NK-92 treated with Interleukin-12 subunit alpha and Interleukin-12 subunit beta, amount 100 ng/mL, for 24 hours (cell line): ENCODE data around the gene HTRA2.
A peak's percentile ranks its signal among the peaks of the same experiment; 100 is the strongest.

Experiments used
- DNase-seq: peaks from one replicate; lab custom pipeline; 2025; lab: John Stamatoyannopoulos, UW

Gene HTRA2

DNA sequence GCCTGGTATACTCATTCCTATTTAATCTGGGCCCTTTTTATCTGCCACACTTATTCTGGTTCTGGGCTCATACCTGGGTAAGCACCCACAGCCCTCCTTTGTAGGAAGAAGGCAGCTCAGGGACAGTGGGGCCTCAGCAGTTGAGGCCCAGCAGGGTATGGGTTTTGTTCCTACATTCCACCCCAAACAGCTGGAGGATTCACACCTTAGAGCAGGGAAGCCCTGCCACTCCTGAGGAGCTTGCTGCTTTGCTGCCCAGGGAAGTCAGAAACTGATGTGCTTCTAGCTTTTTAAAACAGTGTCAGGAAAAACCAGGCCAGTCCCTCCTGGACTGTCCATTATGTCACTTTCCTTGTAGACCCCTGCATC is 29.2 kb upstream of the HTRA2 start:
- DNase-seq: no peak

DNA sequence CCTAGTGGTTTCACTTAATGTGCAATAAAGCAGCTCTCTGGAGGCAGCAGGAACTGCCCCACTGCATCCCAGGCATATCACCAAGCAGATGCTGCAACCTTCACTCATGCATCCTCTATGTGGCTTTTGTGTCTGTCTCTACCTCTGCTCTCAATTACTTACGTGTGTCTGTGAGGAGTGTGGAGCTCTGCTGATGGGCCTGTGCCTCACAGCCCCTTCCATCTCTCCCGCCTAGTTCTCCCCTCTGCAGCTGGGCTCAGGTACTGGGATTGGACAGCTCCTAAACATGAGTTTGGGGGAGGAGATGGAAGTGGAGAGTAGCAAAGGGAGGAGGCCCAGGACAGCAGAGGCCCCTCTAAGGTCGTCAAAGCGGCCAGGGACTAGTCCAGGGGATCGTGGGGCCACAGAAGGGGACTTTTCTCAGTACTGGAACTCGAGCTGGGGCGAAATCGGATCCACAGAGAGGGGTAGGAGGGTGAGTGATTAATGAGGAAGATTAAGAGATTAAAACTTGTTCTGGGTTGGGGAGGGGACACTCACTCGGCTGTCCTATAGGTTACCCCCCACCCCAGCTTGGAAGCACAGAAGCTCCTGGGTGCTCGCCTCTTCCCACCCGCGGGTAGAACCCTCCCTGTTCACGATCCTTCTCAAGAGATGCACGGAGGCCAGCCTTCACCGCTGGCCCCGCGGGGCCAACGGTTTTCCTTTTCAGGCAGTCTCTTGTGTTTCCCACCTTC is 28.2 kb upstream of the HTRA2 start:
- no peak for DNase-seq

DNA sequence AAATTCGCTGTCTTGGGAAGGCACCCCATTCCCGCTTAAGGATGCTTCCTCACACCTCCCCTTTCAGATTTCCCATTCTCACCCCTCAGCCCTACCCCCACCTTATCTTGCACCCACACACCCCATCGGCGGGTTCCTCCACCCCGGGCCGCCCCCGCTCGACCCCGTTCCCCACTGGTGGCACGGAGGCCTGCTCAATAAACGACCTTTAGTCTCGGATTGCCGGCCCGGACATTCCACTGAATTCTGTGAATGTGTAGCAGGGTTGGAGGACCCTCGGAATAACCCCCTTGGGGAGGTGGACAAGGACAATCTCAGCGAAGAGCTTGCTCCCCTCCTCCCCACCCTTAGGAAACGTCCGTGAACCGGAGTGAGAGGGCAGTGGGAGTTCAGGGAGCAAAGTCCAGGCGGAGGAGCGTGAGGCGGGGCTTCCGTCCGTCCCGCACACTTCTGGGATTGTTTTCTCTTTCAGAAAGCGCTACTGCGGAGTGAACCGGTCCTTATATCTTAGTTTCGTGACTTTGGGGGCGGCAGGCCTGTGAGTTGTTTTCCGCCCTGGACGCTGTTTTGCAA is 27.5 kb upstream of the HTRA2 start:
- DNase-seq: no peak

GRCh38 chr2:74502720-74503505 is 26.8 kb upstream of the HTRA2 start:
- DNase-seq: no peak

DNA sequence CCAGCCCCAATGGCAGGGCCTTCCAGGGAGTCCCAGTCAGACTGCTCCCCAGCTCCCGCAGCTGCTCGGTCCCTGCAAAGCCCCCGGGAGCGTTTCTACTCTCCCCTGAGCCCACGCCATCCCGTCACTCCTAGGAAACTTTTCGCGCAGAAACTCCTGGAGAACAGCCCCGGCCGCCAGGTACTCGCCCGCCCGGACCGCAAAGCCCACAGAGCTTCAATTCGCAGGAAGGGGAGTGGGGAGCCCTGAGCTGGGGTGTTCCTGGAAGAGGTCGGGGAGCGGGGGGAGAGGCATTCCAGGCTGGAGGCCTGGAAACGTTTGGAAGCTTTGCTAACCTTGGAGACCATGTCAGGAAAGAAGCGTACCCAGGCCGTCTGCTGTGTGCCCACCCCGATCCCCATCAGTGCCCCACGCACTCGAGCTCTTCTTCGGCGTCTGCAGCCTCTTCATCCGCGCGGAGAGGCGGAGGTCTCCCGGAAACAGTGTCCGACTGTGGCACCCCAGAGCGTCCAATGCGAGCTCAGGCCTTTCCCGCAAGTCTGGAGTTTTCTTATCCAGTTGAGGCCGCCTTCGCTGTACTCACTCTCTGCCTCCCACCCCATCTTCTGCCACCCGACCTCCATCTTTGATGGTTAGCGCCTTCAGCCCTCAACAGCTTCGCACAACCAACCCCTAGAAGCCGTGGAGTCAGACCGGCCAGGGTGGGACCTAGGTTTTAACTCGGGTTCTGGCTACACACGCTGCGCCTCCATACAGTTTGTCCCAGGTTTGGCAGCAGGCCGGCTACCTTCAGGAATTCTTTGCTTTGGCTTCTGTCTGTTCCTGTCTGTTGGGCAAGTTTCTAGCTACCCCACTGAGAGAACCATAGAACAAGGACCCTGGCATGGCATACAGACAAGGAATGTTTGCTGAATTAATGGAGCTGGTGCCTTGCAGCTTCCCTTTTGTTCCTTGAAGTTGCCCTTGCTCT is 25.9 kb upstream of the HTRA2 start:
- no peak for DNase-seq

DNA sequence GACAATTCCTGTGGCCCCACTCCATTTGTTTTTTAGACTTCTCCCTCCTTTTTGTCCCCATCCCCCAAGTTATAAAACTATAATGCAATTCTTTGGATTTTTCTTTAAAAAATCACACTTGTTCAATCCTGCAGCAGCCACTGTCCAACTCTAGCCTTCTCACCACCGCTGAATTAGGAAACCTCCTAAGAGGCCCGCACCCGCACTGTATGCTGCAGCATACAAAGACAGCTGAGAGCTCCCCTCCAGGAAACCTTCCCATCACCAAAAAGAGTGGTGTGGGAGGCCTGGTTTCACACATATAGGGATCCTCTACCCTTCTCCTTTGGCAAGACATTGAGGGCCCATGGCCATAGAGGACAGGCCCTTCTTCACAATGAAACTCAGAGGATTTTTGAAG is 25.1 kb upstream of the HTRA2 start:
- no peak for DNase-seq

DNA sequence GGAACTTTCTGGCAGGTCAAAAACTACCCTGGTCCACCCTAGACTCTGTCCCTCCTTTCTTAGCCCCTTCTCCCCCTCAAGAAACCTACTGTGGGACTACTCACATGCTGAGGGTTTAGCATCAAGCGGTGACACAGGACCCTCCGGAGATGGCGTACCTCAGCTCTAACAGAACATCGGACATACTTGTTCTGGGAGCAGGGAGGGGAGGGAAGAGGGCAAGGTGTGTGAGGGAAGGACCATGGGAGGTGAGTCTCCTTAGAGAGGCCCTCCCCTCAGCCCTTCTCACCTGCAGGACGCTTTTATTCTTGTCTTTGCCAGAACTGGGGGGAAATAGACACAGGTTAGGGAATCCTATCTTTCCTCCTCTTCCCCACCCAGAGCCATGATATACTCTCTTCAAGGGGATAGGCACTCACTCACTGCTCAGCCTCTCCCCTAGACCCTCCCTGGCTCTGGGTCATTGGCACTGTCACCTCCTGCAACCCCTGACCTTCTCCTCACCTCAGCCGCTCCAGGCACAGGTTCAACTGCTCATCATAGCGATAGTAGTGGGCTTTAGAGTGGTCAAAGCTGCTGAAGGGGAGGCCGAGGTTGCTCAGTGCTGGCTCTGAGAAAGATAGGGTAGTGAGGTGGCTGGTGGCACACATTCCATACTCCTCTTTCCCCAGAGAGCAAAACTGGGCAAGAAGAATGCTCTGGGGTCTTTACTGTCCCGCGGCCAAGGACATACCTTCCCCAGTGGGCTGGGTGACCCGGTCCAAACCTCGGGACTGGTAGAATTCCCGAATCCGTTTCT is 24.1 kb upstream of the HTRA2 start:
- no peak for DNase-seq

DNA sequence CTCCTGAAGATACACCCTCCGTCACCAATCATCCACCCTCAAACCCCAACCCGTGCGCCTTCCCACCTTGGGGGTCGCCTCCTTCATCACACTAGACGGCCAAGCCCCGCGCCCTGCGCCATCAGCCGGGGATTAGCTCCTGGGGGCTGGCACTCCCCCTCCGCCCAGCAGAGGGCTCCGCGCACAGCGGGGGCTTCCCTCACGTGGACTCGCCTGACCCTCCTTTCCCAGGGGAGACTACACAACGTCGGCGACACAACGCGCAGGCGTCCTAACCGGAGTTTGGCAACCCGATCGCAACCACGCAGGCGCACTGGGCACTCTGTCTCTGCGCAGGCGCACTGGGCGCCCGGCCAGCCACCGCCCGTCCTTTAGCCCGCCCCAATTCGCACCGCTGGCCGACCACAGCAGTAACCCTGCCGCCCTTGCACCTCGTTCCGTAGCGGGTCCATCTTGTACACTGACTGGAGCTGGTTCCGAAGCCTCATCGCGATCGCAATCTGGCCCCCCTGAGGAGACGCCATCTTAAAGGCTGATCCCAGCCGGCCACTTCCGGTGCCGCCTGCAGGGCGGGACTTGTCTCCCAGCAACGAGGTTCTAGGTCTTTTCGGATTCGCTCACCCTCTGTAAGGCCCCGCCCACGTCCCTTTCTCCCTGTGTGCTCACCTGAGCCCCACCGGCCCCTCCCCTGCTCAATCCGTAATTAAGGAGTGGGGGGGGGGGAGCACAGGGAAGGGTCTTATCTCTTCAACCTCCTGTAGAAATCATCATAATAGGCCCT is 22.4 kb upstream of the HTRA2 start, which contains the start of gene PCGF1:
TSS of gene PCGF1 (minus strand) at position 551 of the 781 bp plus-strand sequence. CDS start at position 524, 27 bp downstream.
- DNase-seq: peak; percentile 97

DNA sequence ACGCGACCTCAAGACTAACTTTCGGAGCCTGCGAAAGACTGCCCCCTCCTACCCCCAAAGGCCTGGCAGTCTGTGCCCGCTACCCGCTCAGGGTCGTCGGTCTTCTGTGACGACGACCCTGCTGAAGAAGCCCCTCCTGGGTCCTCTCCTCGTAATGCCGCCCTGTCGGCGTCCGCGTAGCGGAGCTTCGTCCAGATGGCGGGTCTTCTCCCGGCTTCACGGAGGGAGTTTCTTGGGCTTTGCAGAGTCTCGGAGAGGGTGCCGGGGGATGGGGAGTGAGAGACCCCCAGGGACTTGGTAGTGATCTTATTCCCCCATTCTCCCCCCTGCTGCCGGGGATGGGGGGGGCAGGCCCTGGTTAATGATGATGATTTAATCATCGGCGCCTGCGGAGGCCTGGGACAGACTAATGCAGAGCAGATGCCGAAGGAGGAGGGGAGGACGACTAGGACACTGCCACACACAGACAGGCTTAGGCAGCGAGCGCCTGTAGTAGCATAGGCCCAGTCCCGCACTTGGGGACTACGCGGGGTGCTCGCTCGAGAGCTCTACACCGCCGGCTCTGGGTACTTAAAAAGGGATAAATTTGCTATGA is 21.7 kb upstream of the HTRA2 start:
- no peak for DNase-seq

GRCh38 chr2:74510272-74510671 is 19.5 kb upstream of the HTRA2 start:
- DNase-seq: no peak

- DNase-seq: no peak
These were observed 18.4 kb upstream of the HTRA2 start for GRCh38 chr2:74511104-74511989.

DNA sequence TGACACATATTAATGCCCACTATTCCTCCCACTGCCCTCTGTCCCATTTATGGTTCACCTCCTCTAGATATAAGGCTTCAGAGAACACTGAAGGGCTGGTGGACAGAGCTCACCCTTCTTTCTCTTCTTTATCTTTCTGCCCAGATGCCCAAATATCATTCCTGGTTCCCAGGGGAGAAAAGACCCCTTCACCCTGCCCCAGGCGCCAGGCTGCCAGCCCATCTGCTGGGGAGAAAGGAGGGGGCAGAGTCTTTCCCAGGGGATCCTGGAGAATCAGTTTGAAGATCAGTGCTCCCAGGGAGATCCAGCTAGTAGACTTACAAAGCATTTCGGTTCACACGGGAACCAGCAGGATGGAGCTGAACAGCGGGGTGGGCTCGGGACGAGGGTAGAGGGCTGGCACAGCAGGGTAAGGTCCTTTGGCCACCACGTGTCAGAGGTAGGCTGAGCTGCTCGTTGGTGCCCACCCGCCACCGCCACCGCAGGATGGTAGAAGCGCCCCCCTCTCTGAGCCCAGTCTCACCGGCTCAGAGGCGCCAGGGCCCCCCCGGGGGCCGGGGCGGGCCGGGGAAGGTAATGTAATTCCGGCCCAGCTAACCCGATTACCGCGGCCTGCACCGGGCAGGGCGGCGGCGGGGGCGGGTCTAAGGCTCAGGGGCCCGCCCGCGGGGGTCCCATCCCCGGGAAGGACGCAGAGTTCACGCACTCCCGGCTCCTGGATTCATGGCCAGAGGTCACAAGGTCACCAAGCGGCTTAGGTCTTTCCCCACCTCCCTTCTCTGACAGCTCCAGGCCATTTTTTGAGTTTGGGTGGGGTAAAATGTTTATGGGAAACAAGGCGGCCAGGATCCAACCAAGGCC is 16.8 kb upstream of the HTRA2 start:
- DNase-seq: no peak

- DNase-seq: no peak
These were observed 15.9 kb upstream of the HTRA2 start for GRCh38 chr2:74513605-74514367.

GRCh38 chr2:74514368-74515270 is 15.1 kb upstream of the HTRA2 start, which contains the start of gene TLX2:
Gene TLX2, plus strand, starts transcription at chr2:74514450. Its CDS starts 357 bp downstream, at chr2:74514807.
- no peak for DNase-seq

DNA sequence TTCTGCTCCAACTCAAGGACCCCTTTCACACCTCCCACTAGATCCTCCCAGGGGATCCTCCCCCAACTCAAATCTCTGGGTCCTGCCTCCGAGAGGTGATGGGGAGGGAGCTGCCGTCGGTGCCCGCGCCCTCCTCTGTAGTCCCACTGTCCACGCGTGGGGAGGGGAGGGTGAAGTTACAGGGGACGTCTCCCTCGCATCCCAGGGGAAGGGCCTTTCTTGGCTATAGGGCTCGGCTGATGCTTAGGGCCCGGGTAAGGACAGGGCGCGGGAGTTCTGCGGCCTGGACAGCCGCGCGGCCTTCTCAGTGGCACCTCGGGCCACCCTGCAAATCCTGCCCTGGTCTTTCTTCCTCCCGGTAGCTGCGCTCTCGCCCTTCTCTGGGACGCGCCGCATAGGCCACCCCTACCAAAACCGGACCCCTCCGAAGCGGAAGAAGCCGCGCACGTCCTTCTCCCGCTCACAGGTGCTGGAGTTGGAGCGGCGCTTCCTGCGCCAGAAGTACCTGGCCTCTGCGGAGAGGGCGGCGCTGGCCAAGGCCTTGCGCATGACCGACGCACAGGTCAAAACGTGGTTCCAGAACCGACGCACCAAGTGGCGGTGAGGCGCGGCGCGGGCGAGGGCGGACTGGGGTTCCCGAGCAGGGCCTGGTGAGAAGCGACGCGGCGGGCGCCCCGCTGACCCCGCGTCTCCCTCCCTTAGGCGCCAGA is 14.3 kb upstream of the HTRA2 start:
- DNase-seq: no peak
